GM12878 (cell line): ENCODE results near the gene MRPS25.

Experiments
- BRCA1 ChIP-seq: IDR thresholded peaks from 2 replicates; pipeline ENCODE4 v1.6.1; 2011; ENCODE audit warnings: low read depth, low read length, improper control_type of control experiment
- CTCF ChIP-seq, 3 experiments: IDR thresholded peaks in 2 of 3; conservative IDR thresholded peaks in 1 of 3; 2 replicates each; pipeline ENCODE4 v1.5.1; 2011; ENCODE audit warnings: low read depth in 3 of 3, low read length in 3 of 3, mild to moderate bottlenecking in 3 of 3, control low read depth in 2 of 3, moderate library complexity in 2 of 3, inconsistent platforms in 1 of 3, mixed read lengths in 1 of 3; ENCODE audit not compliant: control insufficient read depth in 2 of 3, insufficient read depth in 1 of 3; ENCODE audit errors: extremely low read depth in 1 of 3
- GATAD2B ChIP-seq: fragments of 450-650 bp; conservative IDR thresholded peaks from 2 replicates; pipeline ENCODE4 v1.6.1; 2017; ENCODE audit warnings: low read depth, mild to moderate bottlenecking, moderate library complexity
- POLR2A ChIP-seq: IDR thresholded peaks from 2 replicates; pipeline ENCODE4 v1.6.1; 2011; ENCODE audit warnings: low read depth, mild to moderate bottlenecking, low read length
- POLR2AphosphoS5 ChIP-seq: IDR thresholded peaks from 2 replicates; pipeline ENCODE4 v1.6.1; 2011; ENCODE audit warnings: mild to moderate bottlenecking, low read length, inconsistent platforms
- TCF12 ChIP-seq: IDR thresholded peaks from 2 replicates; pipeline ENCODE4 v1.6.1; 2011; ENCODE audit warnings: low read depth, mild to moderate bottlenecking, low read length
- ZNF24 ChIP-seq: fragments of 450-650 bp; IDR thresholded peaks from 2 replicates; pipeline ENCODE4 v1.6.1; 2017; ENCODE audit warnings: antibody characterized with exemption, mild to moderate bottlenecking
- TF ChIP-seq, protein P1 (sequence below): IDR thresholded peaks from 2 replicates; pipeline ENCODE4 v1.6.1; 2012; ENCODE audit warnings: low read depth, low read length, improper control_type of control experiment

- no peak for TF ChIP-seq TCF12
- TF ChIP-seq POLR2A, result no peak
- no peak for TF ChIP-seq ZNF24
- TF ChIP-seq BRCA1, result no peak
- no peak for TF ChIP-seq GATAD2B
- TF ChIP-seq, protein P1, sequence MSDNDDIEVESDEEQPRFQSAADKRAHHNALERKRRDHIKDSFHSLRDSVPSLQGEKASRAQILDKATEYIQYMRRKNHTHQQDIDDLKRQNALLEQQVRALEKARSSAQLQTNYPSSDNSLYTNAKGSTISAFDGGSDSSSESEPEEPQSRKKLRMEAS, result no peak
- TF ChIP-seq CTCF (IDR thresholded peaks at IDR 0.05 in 2 of 3, conservative IDR thresholded peaks at IDR 0.05 in 1 of 3; ENCODE audit: control insufficient read depth in 2 of 3, extremely low read depth in 1 of 3, insufficient read depth in 1 of 3, low read depth in 3 of 3, low read length in 3 of 3), result no peak
- TF ChIP-seq POLR2AphosphoS5, result no peak
Measured at GRCh38 chr3:15060029-15060428, 5.1 kb downstream of the MRPS25 start.
